HL-60 (cell line): ENCODE data around the gene PTPRR.

Experiments used
- CTCF ChIP-seq: IDR thresholded peaks from one replicate; pipeline ENCODE4 v1.5.1; 2011; ENCODE audit warnings: low read length, control low read depth, inconsistent platforms; ENCODE audit not compliant: insufficient read depth
- GABPA ChIP-seq: IDR thresholded peaks from 2 replicates; pipeline ENCODE4 v1.6.1; 2012; ENCODE audit warnings: low read depth
- POLR2AphosphoS5 ChIP-seq: IDR thresholded peaks from 2 replicates; pipeline ENCODE4 v1.6.1; 2012; ENCODE audit warnings: low read depth
- REST ChIP-seq: IDR thresholded peaks from 2 replicates; pipeline ENCODE4 v1.6.1; 2012; ENCODE audit warnings: low read depth; ENCODE audit not compliant: insufficient replicate concordance
- SPI1 ChIP-seq: IDR thresholded peaks from 2 replicates; pipeline ENCODE4 v1.6.1; 2012; ENCODE audit warnings: low read depth, mild to moderate bottlenecking, borderline replicate concordance

- no peak for TF ChIP-seq CTCF
- no peak for TF ChIP-seq SPI1
- TF ChIP-seq REST, result no peak
- no peak for TF ChIP-seq POLR2AphosphoS5
- TF ChIP-seq GABPA, result no peak
Measured at GRCh38 chr12:70960484-70960883, 39.9 kb upstream of the PTPRR start.
